ENCODE data around the gene CLEC1B.

- TF ChIP-seq CTCF (IDR thresholded peaks at IDR 0.05; ENCODE audit: poor library complexity) (no peak), EZH2 (IDR thresholded peaks at IDR 0.05; ENCODE audit: borderline replicate concordance) (no peak), EZH2phosphoT487 (IDR thresholded peaks at IDR 0.05; ENCODE audit: low read depth, severe bottlenecking, unreplicated experiment) (no peak)
Observed at GRCh38 chr12:9992296-9992695, 6.6 kb downstream of the CLEC1B start.
